HG03521 (cell line): Measurements from ENCODE around the gene RBBP8NL.

ENCODE experiments used
- ATAC-seq: cut with Tn5 transposase; IDR thresholded peaks from one replicate; pipeline ENCODE4 v1.9.1; 2021; ENCODE audit warnings: mild to moderate bottlenecking, moderate library complexity; ENCODE audit not compliant: unreplicated experiment

RBBP8NL gene

GRCh38 chr20:62365814-62366369 is 61.4 kb downstream of the RBBP8NL start:
- no peak for ATAC-seq

DNA sequence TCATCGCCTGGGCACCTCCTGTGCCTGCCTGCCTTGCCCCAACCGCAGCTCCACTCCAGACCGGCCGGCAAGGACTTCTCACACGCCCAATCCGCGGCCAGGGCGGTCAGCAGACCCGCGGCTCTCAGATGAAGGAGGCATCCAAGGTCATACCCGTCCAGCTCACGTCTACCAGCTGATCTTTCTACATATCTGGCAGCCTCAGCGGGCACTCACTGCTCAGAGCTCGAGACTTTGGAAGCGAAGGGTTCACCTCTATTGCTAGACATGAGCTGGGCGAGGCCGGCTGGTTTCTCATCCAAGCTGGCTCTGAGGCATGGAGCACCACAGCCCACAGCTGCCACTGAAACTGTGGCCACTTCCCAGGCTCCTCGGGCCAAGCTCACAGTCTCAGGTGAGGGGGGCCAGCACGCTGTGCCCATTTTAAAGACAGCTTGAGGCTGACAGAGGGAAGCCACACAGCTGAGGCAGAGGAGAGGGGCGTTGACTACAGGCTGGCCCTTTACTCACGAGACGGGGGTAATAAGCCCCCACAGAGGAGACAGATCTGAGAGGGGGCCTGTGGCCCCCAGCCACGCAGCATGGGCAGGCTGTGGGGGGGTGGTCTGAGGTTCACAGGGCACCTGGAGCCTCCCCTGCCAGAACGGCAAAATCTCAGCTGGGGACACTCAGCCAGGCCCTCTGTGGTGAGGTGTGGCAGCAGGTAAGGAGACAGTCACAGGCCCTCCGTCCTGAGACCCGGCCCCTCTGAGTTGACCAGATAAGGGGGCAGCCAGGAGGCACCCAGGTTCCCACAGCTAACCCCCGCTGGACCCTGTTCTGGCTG is 62.2 kb downstream of the RBBP8NL start:
- ATAC-seq = no peak

- no peak for ATAC-seq
Measured at GRCh38 chr20:62363920-62364851, 63.2 kb downstream of the RBBP8NL start.

GRCh38 chr20:62362991-62363919 is 64.1 kb downstream of the RBBP8NL start:
- ATAC-seq = no peak

DNA sequence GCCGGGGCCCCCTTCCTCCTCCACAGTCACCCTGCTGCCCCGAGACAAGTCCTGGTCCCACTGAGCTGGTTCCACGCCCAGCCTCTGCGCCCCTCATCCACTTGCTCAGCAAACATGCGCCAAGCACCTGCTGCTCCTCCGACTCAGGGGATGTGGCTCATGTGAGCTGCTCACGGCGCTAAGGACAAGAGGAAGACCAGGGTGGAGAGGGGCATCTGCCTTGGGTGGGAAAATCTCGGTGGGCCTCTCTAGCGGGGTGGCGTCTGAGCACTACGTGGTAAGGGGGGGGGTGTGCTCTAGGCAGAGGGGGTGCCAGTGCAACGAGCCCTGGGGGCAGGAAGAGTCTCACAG is 64.8 kb downstream of the RBBP8NL start:
- ATAC-seq = no peak

DNA sequence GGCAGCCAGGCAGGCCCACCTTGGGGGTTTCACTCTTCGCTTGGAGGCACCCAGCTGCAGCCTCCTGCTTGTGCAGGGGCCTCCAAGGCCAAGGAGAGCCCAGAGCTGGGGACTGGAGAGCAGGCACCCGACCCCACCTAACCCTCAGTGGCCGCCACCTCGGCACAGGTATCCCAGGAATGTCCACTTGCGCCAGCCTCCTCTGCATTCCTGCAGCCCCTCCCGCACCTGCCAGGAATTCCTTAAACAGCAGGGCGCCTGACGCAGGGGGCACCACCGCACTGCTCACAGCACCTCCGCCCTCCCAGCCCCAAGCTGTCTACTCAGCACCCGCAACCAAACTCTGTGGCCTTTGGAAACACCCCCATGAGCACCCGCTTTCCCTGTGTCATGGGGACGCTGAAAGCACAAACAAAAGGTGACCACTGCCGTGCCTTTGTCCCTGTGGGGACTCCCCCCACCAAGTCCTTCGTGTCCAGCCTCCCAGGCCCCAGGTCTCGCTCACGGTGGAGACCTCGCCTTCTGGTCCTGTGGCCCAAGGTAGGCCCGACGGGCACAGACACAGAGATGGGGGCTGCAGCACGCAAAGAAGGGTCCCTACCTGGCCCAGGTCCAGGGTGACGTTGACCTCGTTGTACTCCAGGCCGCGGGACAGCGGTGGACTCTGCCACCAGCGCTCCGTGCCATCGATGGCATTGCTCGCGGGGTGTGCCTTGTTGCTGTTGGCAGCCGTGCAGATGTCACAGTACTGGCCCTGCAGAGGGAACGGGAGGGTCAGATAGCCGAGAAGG is 65.3 kb downstream of the RBBP8NL start:
- ATAC-seq = no peak

- ATAC-seq = no peak
Measured at GRCh38 chr20:62360854-62361798, 66.2 kb downstream of the RBBP8NL start.
